ENCODE results near the gene ACSS1.

GRCh38 chr20:24977797-24978196 is 80.1 kb downstream of the ACSS1 start:
- TF ChIP-seq SMC3 (IDR thresholded peaks at IDR 0.05) (no peak), CEBPB (IDR thresholded peaks at IDR 0.05) (no peak), KDM1A (IDR thresholded peaks at IDR 0.05; ENCODE audit: low read depth) (no peak), TP53 (CRISPR knock-in tag; IDR thresholded peaks at IDR 0.05) (no peak), CTCF (IDR thresholded peaks at IDR 0.05) (no peak), CHD4 (IDR thresholded peaks at IDR 0.05; ENCODE audit: borderline replicate concordance) (no peak), MAZ (IDR thresholded peaks at IDR 0.05; ENCODE audit: borderline replicate concordance, low read depth, low read length) (no peak), REST (IDR thresholded peaks at IDR 0.05) (no peak)

Measured in A549 (cell line).